ENCODE results near the gene DLGAP3.
"Not testable (repeated sequence)": the region's sequence is repeated elsewhere in the genome, so short reads cannot be mapped to it uniquely, and the experiment has no call there.

DLGAP3 gene

DNA sequence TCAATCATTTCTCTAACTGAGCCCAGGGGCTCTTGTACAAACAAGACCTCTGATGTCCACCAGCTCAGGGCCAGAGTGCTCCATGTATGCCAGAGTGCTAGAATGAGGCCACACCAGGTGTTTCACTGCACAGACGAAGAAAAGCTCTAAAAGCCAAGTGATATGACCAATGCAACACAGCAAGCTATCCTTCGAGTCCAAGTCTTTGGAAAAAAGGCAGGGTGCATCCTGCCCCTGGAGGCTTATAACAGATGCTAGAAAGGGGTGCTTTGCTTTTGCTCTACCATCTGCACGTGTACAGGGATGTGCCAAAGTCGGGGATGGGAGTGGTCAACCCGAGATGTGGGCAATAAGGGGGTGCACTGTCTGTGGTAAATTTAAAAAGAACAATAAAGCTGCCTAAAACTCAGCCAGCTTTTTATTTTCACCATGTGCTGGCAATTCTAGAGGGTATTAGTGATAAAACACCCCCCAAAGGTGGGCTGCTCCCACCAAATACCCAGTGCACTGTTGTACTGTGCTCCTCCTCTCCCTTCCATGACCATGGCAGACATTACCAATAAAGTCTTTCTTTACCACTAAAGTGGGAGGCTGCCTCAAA lies 102.0 kb downstream of the DLGAP3 start:
- DNase-seq: no peak

DNA sequence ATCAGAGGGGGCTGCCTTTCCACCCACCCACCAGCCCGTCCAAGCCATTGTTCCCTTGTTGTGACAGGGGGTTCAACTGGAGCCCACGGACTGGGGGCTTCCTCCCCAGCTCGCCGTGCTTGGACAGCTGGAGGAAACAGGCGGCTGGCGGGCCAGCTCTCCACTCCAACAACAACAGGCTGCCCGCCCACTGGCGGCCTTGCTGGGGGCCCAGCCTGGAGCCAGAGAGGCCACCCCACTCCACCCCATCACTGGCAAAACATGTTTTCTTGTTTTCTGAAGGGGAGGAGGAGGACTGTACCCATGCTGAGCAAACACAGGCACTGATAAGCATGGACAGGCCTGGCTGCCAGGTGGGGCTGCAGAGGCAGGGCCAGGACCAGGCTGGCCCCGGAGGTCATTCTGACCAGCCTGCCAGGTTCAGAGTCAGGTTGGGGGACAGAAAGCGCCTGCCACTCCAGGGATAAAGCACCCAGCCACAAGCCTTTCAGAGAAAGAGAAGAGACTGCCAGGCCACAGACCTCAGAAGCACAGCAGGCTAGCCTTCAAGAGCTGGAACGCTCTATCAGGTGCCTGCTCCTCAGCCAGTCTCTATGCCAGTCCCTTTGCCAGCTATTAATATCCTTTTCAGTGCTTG lies 103.9 kb downstream of the DLGAP3 start:
- no peak for DNase-seq

GRCh38 chr1:34824817-34825454 lies 104.5 kb downstream of the DLGAP3 start:
- DNase-seq: no peak

GRCh38 chr1:34822202-34822601 lies 107.2 kb downstream of the DLGAP3 start:
- no peak for DNase-seq

DNA sequence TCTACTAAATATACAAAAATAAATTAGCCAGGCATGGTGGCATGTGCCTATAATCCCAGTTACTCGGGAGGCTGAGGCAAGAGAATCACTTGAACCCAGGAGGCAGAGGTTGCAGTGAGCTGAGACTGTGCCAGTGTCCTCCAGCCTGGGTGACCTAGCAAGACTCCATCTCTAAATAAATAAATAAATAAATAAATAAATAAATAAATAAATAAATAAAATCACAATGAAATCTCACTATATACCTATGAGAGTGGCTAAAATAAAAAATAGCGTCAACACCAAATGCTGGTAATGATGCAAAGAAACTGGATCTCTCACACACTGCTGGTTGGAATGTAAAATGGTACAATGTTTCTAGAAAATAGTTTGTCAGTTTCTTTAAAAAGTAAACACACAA lies 110.6 kb downstream of the DLGAP3 start:
- not testable (repeated sequence) for DNase-seq

GRCh38 chr1:34816778-34817177 lies 112.7 kb downstream of the DLGAP3 start:
- DNase-seq: no peak

DNA sequence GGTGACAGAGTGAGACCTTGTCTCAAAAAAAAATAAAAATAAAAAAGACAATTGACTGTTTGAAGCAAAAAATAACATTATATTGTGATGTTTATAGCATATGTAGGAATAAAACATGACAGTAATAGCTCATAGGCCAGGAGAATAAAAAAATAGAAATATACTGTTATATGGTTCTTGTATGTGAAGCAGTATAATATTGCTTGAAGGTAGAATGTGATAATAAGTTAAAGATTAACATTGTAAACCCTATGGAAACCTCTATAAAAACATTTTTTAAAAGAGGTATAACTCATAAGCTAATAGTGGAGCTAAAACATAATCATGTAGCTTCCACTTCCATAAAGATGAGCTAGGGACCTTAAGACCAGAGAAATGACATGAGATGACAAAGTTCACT lies 113.1 kb downstream of the DLGAP3 start:
- no peak for DNase-seq

Measured in cortex of kidney (tissue), 1 donor.